Right cardiac atrium (tissue), 5 donors: ENCODE results near the gene HCN2. TPM values are rescaled to one million over a fixed set of nuclear protein-coding genes. Genes with fewer than 3 reads are reported as not detected.
A peak's percentile ranks its signal among the peaks of the same experiment; 100 is the strongest.

Source experiments
- ATAC-seq, 2 donors: fragments of 200-7000 bp; cut with Tn5 transposase; one replicate each; pipeline versions ENCODE4 v1.8.0 to v1.9.1; 2020; ENCODE audit warnings: moderate library complexity in 2 of 2, mild to moderate bottlenecking in 1 of 2
- DNase-seq, 3 donors: peaks; one replicate each; pipeline ENCODE4 v3.0.0-alpha.2; 2020
- H3K27ac ChIP-seq: one replicate; pipeline ENCODE4 v1.5.1; 2013; ENCODE audit warnings: mild to moderate bottlenecking, low read length, control low read depth, moderate library complexity
- H3K27me3 ChIP-seq: one replicate; pipeline ENCODE4 v1.6.1; 2013; ENCODE audit not compliant: control insufficient read depth, insufficient read depth
- H3K4me1 ChIP-seq: one replicate; pipeline ENCODE4 v1.6.1; 2013; ENCODE audit warnings: low read length; ENCODE audit not compliant: control insufficient read depth, insufficient read depth
- H3K4me3 ChIP-seq: one replicate; pipeline ENCODE4 v1.5.1; 2013; ENCODE audit warnings: low read length, control low read depth
- H3K9me3 ChIP-seq: one replicate; pipeline ENCODE4 v1.6.1; 2013; ENCODE audit warnings: low read length; ENCODE audit not compliant: control insufficient read depth
- WGBS: extraction: QIAGEN DNeasy Blood & Tissue Kit; methylation state at CpG from one replicate; pipeline ENCODE4 v1.1.7; 2013; 5-methylcytosine and 5-hydroxymethylcytosine counted together
- intact Hi-C, 4 donors: fragments of 100-400 bp; cut with DNase I; formaldehyde crosslinking; loops; one replicate each; pipeline versions ENCODE4 v1.11.0 to v1.14.0; 2022 to 2023
- polyA plus RNA-seq: library from polyadenylated mRNA; stranded (reverse); fragments of 200-250 nt; gene quantifications from one replicate; pipeline ENCODE4 v1.2.3, GENCODE V29; 2013
- total RNA-seq, 4 donors: library from RNA; stranded (reverse); fragmentation: NEBNext Ultra II Directional; extraction: Animal tissue kit (Norgen Biotek cat#: 25700); gene quantifications; one replicate each; pipeline ENCODE4 v1.2.1, GENCODE V29; 2021
- donor health status: healthy with polysubstance abuse.
- donor health status: DM: no; HTN: yes; CAD: no.
- donor health status: DM: no; HTN: no; CAD: no.
- donor health status: DM: no; HTN: yes; CAD: no; lungs with severe emphysema.
- donor health status: DM: yes; HTN: yes; CAD: no.

HCN2 gene
- total and polyA plus RNA-seq, 5 donors = 15.8 to 24.7 (median 20.3) TPM

- WGBS = 85% methylated on average over 14 of the region's 14 CpGs
- peaks cover 6% of the 10 kb centered on the region for H3K4me1 ChIP-seq
- no peak overlapping the region for H3K4me3 ChIP-seq
- no peak for ATAC-seq
- DNase-seq = no peak
- intact Hi-C loops = no loop called here
- no peaks in the 10 kb centered on the region for H3K9me3 ChIP-seq
- H3K27ac ChIP-seq = no peak overlapping the region
- no peaks in the 10 kb centered on the region for H3K27me3 ChIP-seq
Observed at GRCh38 chr19:555474-555808, 34.2 kb upstream of the HCN2 start.

- intact Hi-C loops = no loop called here
- ATAC-seq = peak; percentile 5 to 29
- peak in 2 of 3 donors; percentile 66 for DNase-seq
- Histone ChIP-seq H3K27me3 (no peaks in the 10 kb centered on the region), H3K4me3 (no peak overlapping the region), H3K4me1 (peaks cover 6% of the 10 kb centered on the region), H3K9me3 (no peaks in the 10 kb centered on the region), H3K27ac (peak overlapping the region; percentile 11)
- WGBS = 80% methylated on average over 31 of the region's 31 CpGs
Observed at GRCh38 chr19:556611-557382, 32.9 kb upstream of the HCN2 start.

GRCh38 chr19:558770-559439 lies 30.8 kb upstream of the HCN2 start:
- H3K27ac ChIP-seq = peak overlapping the region; percentile 18
- peak; percentile 10 to 25 for ATAC-seq
- DNase-seq = peak in 2 of 3 donors; percentile 75 to 85
- H3K4me1 ChIP-seq = peaks cover 6% of the 10 kb centered on the region
- no peaks in the 10 kb centered on the region for H3K27me3 ChIP-seq
- H3K4me3 ChIP-seq = no peak overlapping the region
- 48% methylated on average over 21 of the region's 21 CpGs for WGBS
- H3K9me3 ChIP-seq = no peaks in the 10 kb centered on the region
- intact Hi-C loops = no loop called here

- Histone ChIP-seq H3K27me3 (no peaks in the 10 kb centered on the region), H3K4me3 (no peak overlapping the region), H3K4me1 (peaks cover 6% of the 10 kb centered on the region), H3K9me3 (no peaks in the 10 kb centered on the region), H3K27ac (no peak overlapping the region)
- intact Hi-C loops = no loop called here
- DNase-seq (no peak), ATAC-seq (no peak)
- 80% methylated on average over 12 of the region's 12 CpGs for WGBS
Observed at GRCh38 chr19:560121-560520, 29.6 kb upstream of the HCN2 start.

- no peaks in the 10 kb centered on the region for H3K4me1 ChIP-seq
- no peaks in the 10 kb centered on the region for H3K9me3 ChIP-seq
- no peak overlapping the region for H3K4me3 ChIP-seq
- H3K27ac ChIP-seq = no peak overlapping the region
- ATAC-seq = peak; percentile 82 to 83
- WGBS = 31% methylated on average over 18 of the region's 19 CpGs
- H3K27me3 ChIP-seq = no peaks in the 10 kb centered on the region
- peak; percentile 60 to 81 (median 63) for DNase-seq
- intact Hi-C loops = no loop called here
Observed at GRCh38 chr19:566403-566802, 23.3 kb upstream of the HCN2 start.

- DNase-seq (no peak), ATAC-seq (no peak)
- no peaks in the 10 kb centered on the region for H3K27me3 ChIP-seq
- no peak overlapping the region for H3K27ac ChIP-seq
- H3K4me3 ChIP-seq = no peak overlapping the region
- 56% methylated on average over 16 of the region's 16 CpGs for WGBS
- no peaks in the 10 kb centered on the region for H3K9me3 ChIP-seq
- H3K4me1 ChIP-seq = no peaks in the 10 kb centered on the region
- intact Hi-C loops = no loop called here
Observed at GRCh38 chr19:566844-567243, 22.8 kb upstream of the HCN2 start.

GRCh38 chr19:567296-567900 lies 22.3 kb upstream of the HCN2 start:
- Histone ChIP-seq H3K4me3 (no peak overlapping the region), H3K4me1 (no peaks in the 10 kb centered on the region), H3K27ac (no peak overlapping the region), H3K9me3 (no peaks in the 10 kb centered on the region), H3K27me3 (no peaks in the 10 kb centered on the region)
- peak in 1 of 3 donors; percentile 40 for DNase-seq
- 93% methylated on average over 22 of the region's 22 CpGs for WGBS
- intact Hi-C loops = no loop called here
- no peak for ATAC-seq

- WGBS = 69% methylated on average over 19 of the region's 25 CpGs
- Histone ChIP-seq H3K27ac (no peak overlapping the region), H3K4me1 (peaks cover 2% of the 10 kb centered on the region), H3K27me3 (no peaks in the 10 kb centered on the region), H3K9me3 (no peaks in the 10 kb centered on the region), H3K4me3 (no peak overlapping the region)
- intact Hi-C loops = loop anchor here in 2 of 4 donors (5.0 kb wide), 1 partner anchor 38 kb away; the partner anchor contains the start of gene CDC34 (in 2 of the 2)
- DNase-seq (no peak), ATAC-seq (no peak)
Observed at GRCh38 chr19:570251-570686, 19.4 kb upstream of the HCN2 start.

GRCh38 chr19:570937-571565 lies 18.6 kb upstream of the HCN2 start:
- Histone ChIP-seq H3K27ac (peak overlapping the region; percentile 13), H3K4me1 (peaks cover 2% of the 10 kb centered on the region), H3K27me3 (no peaks in the 10 kb centered on the region), H3K9me3 (no peaks in the 10 kb centered on the region), H3K4me3 (peak overlapping the region; percentile 64)
- 6% methylated on average over 45 of the region's 45 CpGs for WGBS
- intact Hi-C loops = loop anchor here in 2 of 4 donors (5.0 kb wide), 1 partner anchor 39 kb away; the partner anchor contains the start of gene CDC34 (in 2 of the 2)
- ATAC-seq (no peak), DNase-seq (peak in 1 of 3 donors; percentile 67)

GRCh38 chr19:571566-571974 lies 18.1 kb upstream of the HCN2 start:
- Histone ChIP-seq H3K4me3 (peak overlapping the region; percentile 64), H3K9me3 (no peaks in the 10 kb centered on the region), H3K27me3 (no peaks in the 10 kb centered on the region), H3K4me1 (peaks cover 2% of the 10 kb centered on the region), H3K27ac (peak overlapping the region; percentile 13)
- intact Hi-C loops = loop anchor here in 2 of 4 donors (5.0 kb wide), 1 partner anchor 39 kb away; the partner anchor contains the start of gene CDC34 (in 2 of the 2)
- ATAC-seq (no peak), DNase-seq (no peak)
- under 1% methylated on average over 14 of the region's 14 CpGs for WGBS
